SW480 (cell line): ENCODE results near the gene SCN9A.
"Not testable (repeated sequence)": the region's sequence is repeated elsewhere in the genome, so short reads cannot be mapped to it uniquely, and the experiment has no call there.

ENCODE experiments used
- DNase-seq: peaks from one replicate; pipeline ENCODE4 v3.0.0-alpha.2; 2016; ENCODE audit warnings: low spot score

Gene SCN9A

GRCh38 chr2:166375195-166375735 lies 479 bp downstream of the SCN9A start:
- DNase-seq, result no peak

- peak; percentile 72 for DNase-seq
These were observed 1.8 kb downstream of the SCN9A start for GRCh38 chr2:166373951-166374350.

GRCh38 chr2:166373539-166373938 lies 2.2 kb downstream of the SCN9A start:
- DNase-seq, result no peak

GRCh38 chr2:166373105-166373504 lies 2.6 kb downstream of the SCN9A start:
- no peak for DNase-seq

- no peak for DNase-seq
These were observed 3.7 kb downstream of the SCN9A start for GRCh38 chr2:166372046-166372445.

GRCh38 chr2:166365803-166366420 lies 9.8 kb downstream of the SCN9A start:
- DNase-seq, result no peak

GRCh38 chr2:166365239-166365638 lies 10.5 kb downstream of the SCN9A start:
- no peak for DNase-seq

GRCh38 chr2:166364476-166365161 lies 11.1 kb downstream of the SCN9A start:
- DNase-seq, result no peak

- peak; percentile 52 for DNase-seq
These were observed 14.2 kb downstream of the SCN9A start for GRCh38 chr2:166361351-166362153.

- no peak for DNase-seq
These were observed 14.8 kb downstream of the SCN9A start for GRCh38 chr2:166360906-166361305.

GRCh38 chr2:166360426-166360825 lies 15.3 kb downstream of the SCN9A start:
- DNase-seq, result no peak

GRCh38 chr2:166357950-166358321 lies 17.8 kb downstream of the SCN9A start:
- not testable (repeated sequence) for DNase-seq

GRCh38 chr2:166357068-166357949 lies 18.4 kb downstream of the SCN9A start:
- no peak for DNase-seq

- no peak for DNase-seq
These were observed 24.4 kb downstream of the SCN9A start for GRCh38 chr2:166351319-166351718.

GRCh38 chr2:166350525-166350924 lies 25.2 kb downstream of the SCN9A start:
- DNase-seq, result no peak

GRCh38 chr2:166344286-166345113 lies 31.2 kb downstream of the SCN9A start:
- DNase-seq, result no peak

- no peak for DNase-seq
These were observed 32.3 kb downstream of the SCN9A start for GRCh38 chr2:166343467-166343866.

- no peak for DNase-seq
These were observed 34.3 kb downstream of the SCN9A start for GRCh38 chr2:166341426-166341825.

GRCh38 chr2:166338831-166339339 lies 36.9 kb downstream of the SCN9A start:
- DNase-seq, result no peak

- no peak for DNase-seq
These were observed 37.8 kb downstream of the SCN9A start for GRCh38 chr2:166337932-166338331.

- no peak for DNase-seq
These were observed 40.5 kb downstream of the SCN9A start for GRCh38 chr2:166335284-166335683.
